Adrenal gland (tissue), 5 donors: ENCODE results near the gene MAGI2.

ENCODE experiments used
- CTCF ChIP-seq, 6 experiments: fragments of 450-650 bp in 4 of 6; fragments of 200-600 bp in 2 of 6; sonication (generic) in 1 of 6; IDR thresholded peaks; 1 replicate in 5 of 6; 2 replicates in 1 of 6; pipeline versions ENCODE4 v1.5.1 to v1.8.0; 2016 to 2021; ENCODE audit warnings: antibody characterized with exemption in 6 of 6, mild to moderate bottlenecking in 2 of 6, moderate library complexity in 1 of 6
- POLR2A ChIP-seq, 2 donors: fragments of 450-650 bp; IDR thresholded peaks; one replicate each; pipeline ENCODE4 v1.6.1; 2017; ENCODE audit warnings: antibody characterized with exemption in 2 of 2, mild to moderate bottlenecking in 2 of 2, moderate library complexity in 1 of 2
- donor health status: DM: no; HTN: no; CAD: no.

DNA sequence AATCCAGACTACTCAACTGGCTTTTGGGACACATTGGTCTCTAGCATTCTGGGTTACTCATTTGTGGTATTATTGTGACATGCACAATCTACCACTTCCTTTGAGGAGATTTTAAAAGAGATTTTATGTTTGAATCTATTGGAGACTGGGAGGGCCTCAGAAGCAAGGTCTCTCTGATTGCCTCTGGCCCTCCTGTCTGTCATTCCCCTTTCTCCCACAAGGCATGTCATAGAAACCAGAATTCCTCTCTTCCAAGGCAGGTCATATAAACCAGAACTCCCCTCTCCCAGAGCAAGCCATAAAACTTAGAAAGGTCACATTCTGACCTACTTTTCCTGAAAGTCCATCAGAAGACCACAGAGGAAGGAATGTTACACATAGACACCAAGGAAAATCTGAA lies 877.2 kb downstream of the MAGI2 start:
- TF ChIP-seq CTCF (IDR thresholded peaks at IDR 0.05) (no peak), POLR2A (IDR thresholded peaks at IDR 0.05) (no peak)
